ENCODE measurements around the gene MRPS26.

The MRPS26 gene

GRCh38 chr20:3080939-3081388, 35.1 kb downstream of the MRPS26 start:
- peaks cover 37% of the 10 kb centered on the region for H3K27me3 ChIP-seq
- TF ChIP-seq, protein P1, sequence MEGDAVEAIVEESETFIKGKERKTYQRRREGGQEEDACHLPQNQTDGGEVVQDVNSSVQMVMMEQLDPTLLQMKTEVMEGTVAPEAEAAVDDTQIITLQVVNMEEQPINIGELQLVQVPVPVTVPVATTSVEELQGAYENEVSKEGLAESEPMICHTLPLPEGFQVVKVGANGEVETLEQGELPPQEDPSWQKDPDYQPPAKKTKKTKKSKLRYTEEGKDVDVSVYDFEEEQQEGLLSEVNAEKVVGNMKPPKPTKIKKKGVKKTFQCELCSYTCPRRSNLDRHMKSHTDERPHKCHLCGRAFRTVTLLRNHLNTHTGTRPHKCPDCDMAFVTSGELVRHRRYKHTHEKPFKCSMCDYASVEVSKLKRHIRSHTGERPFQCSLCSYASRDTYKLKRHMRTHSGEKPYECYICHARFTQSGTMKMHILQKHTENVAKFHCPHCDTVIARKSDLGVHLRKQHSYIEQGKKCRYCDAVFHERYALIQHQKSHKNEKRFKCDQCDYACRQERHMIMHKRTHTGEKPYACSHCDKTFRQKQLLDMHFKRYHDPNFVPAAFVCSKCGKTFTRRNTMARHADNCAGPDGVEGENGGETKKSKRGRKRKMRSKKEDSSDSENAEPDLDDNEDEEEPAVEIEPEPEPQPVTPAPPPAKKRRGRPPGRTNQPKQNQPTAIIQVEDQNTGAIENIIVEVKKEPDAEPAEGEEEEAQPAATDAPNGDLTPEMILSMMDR (IDR thresholded peaks at IDR 0.05; ENCODE audit: low read depth, low read length), result no peak
- H3K9me3 ChIP-seq, result no peaks in the 10 kb centered on the region
- no peaks in the 10 kb centered on the region for H3K36me3 ChIP-seq
- H3K4me1 ChIP-seq, result no peaks in the 10 kb centered on the region
- H3K4me3 ChIP-seq (ENCODE audit: low read depth, low read length), result no peak overlapping the region
- no peak for DNase-seq

DNA sequence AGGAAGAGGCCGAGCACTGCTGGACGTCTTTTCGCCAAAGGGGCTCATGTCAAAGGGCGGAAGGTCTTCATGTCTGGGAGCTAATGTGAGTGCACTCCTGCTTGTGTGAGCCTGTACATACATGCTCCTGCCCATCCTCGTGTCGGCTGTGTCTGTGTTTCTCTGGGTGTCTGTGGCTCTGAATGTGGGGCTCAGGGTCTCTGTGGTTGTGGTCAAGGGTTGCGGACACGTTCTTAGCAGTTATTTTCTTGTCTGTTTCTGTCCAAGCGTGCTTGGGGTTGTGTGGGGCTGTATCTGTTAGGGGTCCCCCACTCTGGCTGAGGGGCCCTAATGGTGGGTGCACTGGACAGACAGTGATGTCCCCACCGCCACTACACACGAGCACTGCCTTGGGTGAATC, 35.8 kb downstream of the MRPS26 start:
- Histone ChIP-seq H3K9me3 (no peaks in the 10 kb centered on the region), H3K27me3 (peaks cover 37% of the 10 kb centered on the region), H3K36me3 (no peaks in the 10 kb centered on the region), H3K4me3 (ENCODE audit: low read depth, low read length) (no peak overlapping the region), H3K4me1 (no peaks in the 10 kb centered on the region)
- TF ChIP-seq, protein P1 (IDR thresholded peaks at IDR 0.05; ENCODE audit: low read depth, low read length), result no peak
- no peak for DNase-seq

DNA sequence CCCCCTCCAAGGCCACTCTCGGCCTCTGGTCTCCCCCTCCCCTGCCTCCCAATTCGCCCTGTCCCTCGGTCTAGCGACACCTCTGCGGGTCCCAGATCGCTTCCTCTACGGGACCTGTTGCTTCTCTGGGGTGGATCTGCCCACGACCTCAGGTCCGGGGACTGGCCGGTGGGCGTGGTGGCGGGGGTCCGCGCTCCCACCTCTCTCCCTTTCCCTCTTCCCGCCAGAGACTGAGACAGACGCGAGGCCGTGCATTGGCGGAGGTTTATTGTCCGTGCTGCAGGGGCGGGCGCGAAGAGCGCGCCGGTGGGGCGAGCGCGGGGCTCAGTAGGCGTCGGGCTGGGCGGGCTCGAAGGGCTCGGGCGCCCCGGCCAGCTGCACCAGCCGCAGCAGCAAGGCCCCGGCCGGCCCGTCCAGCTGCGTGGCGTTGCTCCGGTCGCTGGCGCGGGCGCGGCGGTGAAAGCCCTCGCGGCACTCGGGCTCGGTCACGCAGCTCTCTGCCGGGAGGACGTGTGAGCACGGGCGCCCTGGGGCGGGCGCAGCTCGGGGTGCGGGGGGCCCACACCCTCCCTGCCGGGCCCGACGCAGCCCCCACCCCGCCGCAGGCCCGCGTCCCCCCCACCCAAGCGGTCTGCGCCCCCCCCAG, 36.6 kb downstream of the MRPS26 start:
- peaks cover 37% of the 10 kb centered on the region for H3K27me3 ChIP-seq
- no peak for DNase-seq
- H3K4me3 ChIP-seq (ENCODE audit: low read depth, low read length), result no peak overlapping the region
- no peaks in the 10 kb centered on the region for H3K9me3 ChIP-seq
- H3K36me3 ChIP-seq, result no peaks in the 10 kb centered on the region
- TF ChIP-seq, protein P1 (IDR thresholded peaks at IDR 0.05; ENCODE audit: low read depth, low read length), result no peak
- no peaks in the 10 kb centered on the region for H3K4me1 ChIP-seq

DNA sequence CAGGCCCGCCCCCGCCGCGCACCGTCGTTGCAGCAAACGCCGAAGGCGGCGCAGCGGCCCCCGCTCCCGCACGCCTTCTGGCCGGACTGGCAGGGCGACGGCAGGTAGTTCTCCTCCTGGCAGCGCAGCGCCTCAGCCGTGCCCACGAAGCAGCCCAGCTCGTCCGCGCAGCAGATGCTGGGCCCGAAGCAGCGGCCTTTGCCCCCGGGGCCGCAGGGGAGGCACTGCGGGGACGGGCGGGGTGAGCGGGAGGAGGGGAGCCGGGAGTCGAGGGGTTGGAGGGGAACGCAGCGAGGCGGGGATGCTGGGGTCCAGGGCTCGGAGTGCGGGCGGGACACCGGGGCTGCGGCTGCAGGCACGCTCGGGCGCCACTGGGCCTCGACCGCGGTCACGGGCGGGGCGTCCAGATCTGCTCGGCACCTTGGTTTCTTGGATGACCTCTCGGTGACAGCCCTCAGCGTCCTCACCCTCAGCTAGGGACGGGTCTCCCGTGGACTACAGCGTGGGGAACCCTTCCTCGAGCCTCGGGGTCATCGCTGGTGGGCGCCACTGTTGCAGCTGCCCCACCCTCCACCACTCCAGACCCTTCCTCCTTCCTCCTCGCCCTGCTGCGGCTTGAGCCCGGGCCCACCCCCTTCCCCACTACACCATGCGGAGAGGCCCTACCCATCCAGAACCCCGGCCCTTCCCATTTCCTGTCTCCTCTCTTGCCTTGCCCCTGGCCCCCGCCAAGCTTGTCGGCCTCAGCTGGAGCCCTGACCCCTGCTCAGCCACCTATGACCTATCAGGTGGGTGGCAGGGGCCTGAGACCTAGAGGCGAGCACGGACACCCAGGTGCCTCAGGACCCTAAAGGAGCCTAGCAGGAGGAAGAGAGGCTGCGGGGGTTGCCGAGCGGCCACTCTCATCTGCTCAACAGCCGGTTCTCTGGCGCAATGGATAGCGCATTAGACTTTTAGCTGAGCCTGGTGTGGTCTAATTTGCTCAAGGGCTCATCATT, 37.4 kb downstream of the MRPS26 start:
- Histone ChIP-seq H3K27me3 (peaks cover 37% of the 10 kb centered on the region), H3K4me1 (no peaks in the 10 kb centered on the region), H3K36me3 (no peaks in the 10 kb centered on the region), H3K9me3 (no peaks in the 10 kb centered on the region), H3K4me3 (ENCODE audit: low read depth, low read length) (no peak overlapping the region)
- DNase-seq, result no peak
- TF ChIP-seq, protein P1 (IDR thresholded peaks at IDR 0.05; ENCODE audit: low read depth, low read length), result no peak

- Histone ChIP-seq H3K4me3 (ENCODE audit: low read depth, low read length) (no peak within 1 kb of the TSS), H3K36me3 (no peaks in the 10 kb centered on the region), H3K4me1 (no peaks in the 10 kb centered on the region), H3K27me3 (peaks cover 29% of the 10 kb centered on the region), H3K9me3 (no peaks in the 10 kb centered on the region)
- TF ChIP-seq, protein P1 (IDR thresholded peaks at IDR 0.05; ENCODE audit: low read depth, low read length), result no peak
- no peak for DNase-seq
These were observed 38.6 kb downstream of the MRPS26 start, which contains the start of gene AVP for GRCh38 chr20:3084283-3084985. Gene AVP (minus strand): TSS chr20:3084724. CDS start chr20:3084674, 50 bp downstream.

All from BE2C (cell line).